MM.1S (cell line): ENCODE results near the gene MSI2.

Experiments
- DNase-seq: peaks from one replicate; pipeline ENCODE4 v3.0.0-alpha.2; 2015
- H2AFZ ChIP-seq: fragments of 300-600 bp; sonication (generic); 2 replicates; pipeline ENCODE4 v1.6.0; 2016; ENCODE audit warnings: antibody characterized with exemption, low read length
- H3F3A ChIP-seq: fragments of 300-600 bp; sonication (generic); 2 replicates; pipeline ENCODE4 v1.6.1; 2016; ENCODE audit warnings: mild to moderate bottlenecking, antibody characterized with exemption, low read length, moderate library complexity, mixed read lengths; ENCODE audit not compliant: insufficient read depth
- H3K27ac ChIP-seq: fragments of 300-600 bp; sonication (generic); 2 replicates; pipeline ENCODE4 v1.5.1; 2016; ENCODE audit warnings: mild to moderate bottlenecking, low read length
- H3K27me3 ChIP-seq: fragments of 300-600 bp; sonication (generic); replicated peaks from 2 replicates; pipeline ENCODE4 v1.6.0; 2016; ENCODE audit warnings: low read length; ENCODE audit not compliant: insufficient read depth
- H3K36me3 ChIP-seq: fragments of 300-600 bp; sonication (generic); replicated peaks from 2 replicates; pipeline ENCODE4 v1.6.1; 2016; ENCODE audit warnings: mild to moderate bottlenecking, low read length, mixed read lengths; ENCODE audit not compliant: insufficient read depth
- H3K4me1 ChIP-seq: fragments of 300-600 bp; sonication (generic); 2 replicates; pipeline ENCODE4 v1.6.1; 2016; ENCODE audit warnings: low read length, mixed read lengths
- H3K4me2 ChIP-seq: fragments of 300-600 bp; sonication (generic); 2 replicates; pipeline ENCODE4 v1.6.0; 2016; ENCODE audit warnings: low read depth, low read length
- H3K4me3 ChIP-seq: fragments of 300-600 bp; sonication (generic); 2 replicates; pipeline ENCODE4 v1.5.1; 2016; ENCODE audit warnings: low read length, mixed read lengths
- H3K79me2 ChIP-seq: fragments of 300-600 bp; sonication (generic); 2 replicates; pipeline ENCODE4 v1.6.1; 2016; ENCODE audit warnings: mixed run types, low read length, mixed read lengths
- H3K9ac ChIP-seq: fragments of 300-600 bp; sonication (generic); 2 replicates; pipeline ENCODE4 v1.6.1; 2016; ENCODE audit warnings: low read length, mixed read lengths
- H3K9me2 ChIP-seq: fragments of 300-600 bp; sonication (generic); replicated peaks from 2 replicates; pipeline ENCODE4 v1.6.1; 2016; ENCODE audit warnings: mild to moderate bottlenecking, low read length, mixed read lengths; ENCODE audit not compliant: insufficient read depth
- H3K9me3 ChIP-seq: fragments of 300-600 bp; sonication (generic); replicated peaks from 2 replicates; pipeline ENCODE4 v1.6.1; 2016; ENCODE audit warnings: mild to moderate bottlenecking, low read length, mixed read lengths; ENCODE audit not compliant: insufficient read depth
- H4K20me1 ChIP-seq: fragments of 300-600 bp; sonication (generic); 2 replicates; pipeline ENCODE4 v1.6.1; 2016; ENCODE audit warnings: mild to moderate bottlenecking, low read length, moderate library complexity, mixed read lengths; ENCODE audit not compliant: insufficient read depth
- EZH2 ChIP-seq: fragments of 300-600 bp; sonication (generic); optimal IDR thresholded peaks from 2 replicates; pipeline ENCODE3; 2017; ENCODE audit warnings: low read depth, mild to moderate bottlenecking, antibody characterized with exemption, low read length, mixed read lengths
- EZH2phosphoT487 ChIP-seq: fragments of 300-600 bp; sonication (generic); IDR thresholded peaks from 2 replicates; pipeline ENCODE4 v1.6.1; 2018; ENCODE audit warnings: antibody characterized with exemption, low read length
- TF ChIP-seq, protein P1 (sequence below): fragments of 300-600 bp; sonication (generic); IDR thresholded peaks from 2 replicates; pipeline ENCODE4 v1.5.1; 2016; ENCODE audit warnings: antibody characterized with exemption, low read length, mixed read lengths

MSI2 gene

DNA sequence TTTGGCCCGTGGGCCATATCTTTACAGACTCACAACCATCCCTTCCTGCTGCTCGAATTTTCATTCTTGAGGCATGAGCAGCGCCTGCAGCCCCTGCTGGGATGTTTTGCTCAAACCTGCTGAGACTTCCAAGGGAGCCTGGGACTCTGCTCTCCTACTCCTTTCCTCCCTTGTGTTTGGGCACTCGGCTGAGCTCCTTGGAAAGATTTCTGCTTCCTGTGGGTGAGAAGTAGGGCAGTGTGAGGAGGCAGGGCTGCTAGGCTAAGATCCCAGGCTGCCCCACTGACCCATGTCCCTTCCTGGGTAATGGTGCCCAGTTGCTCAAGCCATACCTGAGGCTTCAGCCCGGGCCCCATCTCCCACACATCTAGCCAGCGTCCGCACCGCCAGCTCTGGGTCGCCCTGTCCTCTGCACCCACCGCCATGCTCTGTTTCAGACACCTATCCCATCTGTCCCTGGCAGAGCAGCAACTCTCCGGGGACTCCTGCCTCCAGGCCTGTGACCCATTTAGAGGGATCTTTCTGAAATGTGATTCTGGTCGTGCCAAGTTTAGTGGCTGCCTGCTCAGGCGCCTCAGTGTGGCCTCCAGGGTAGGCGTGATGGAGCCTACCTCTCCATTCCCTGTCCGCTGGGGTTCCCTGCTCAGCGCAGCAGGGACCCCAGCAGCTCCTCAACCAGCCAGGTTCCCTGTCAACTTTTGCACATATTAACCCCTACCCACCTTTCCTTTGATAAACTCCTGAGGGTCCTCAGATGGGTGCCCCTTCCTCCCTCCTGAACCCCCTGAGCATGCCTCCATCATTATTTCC lies 298.7 kb downstream of the MSI2 start:
- Histone ChIP-seq H2AFZ (no peak overlapping the region), H3K4me2 (no peak overlapping the region), H3F3A (peaks cover 7% of the 10 kb centered on the region; the same call in 1 of the 2 replicates), H3K9me2 (no peaks in the 10 kb centered on the region), H4K20me1 (no peaks in the 10 kb centered on the region), H3K9me3 (no peaks in the 10 kb centered on the region), H3K4me1 (peaks cover 24% of the 10 kb centered on the region), H3K36me3 (no peaks in the 10 kb centered on the region), H3K27me3 (no peaks in the 10 kb centered on the region), H3K9ac (no peak overlapping the region), H3K79me2 (peaks cover 33% of the 10 kb centered on the region), H3K27ac (no peak overlapping the region), H3K4me3 (no peak overlapping the region)
- TF ChIP-seq, protein P1, sequence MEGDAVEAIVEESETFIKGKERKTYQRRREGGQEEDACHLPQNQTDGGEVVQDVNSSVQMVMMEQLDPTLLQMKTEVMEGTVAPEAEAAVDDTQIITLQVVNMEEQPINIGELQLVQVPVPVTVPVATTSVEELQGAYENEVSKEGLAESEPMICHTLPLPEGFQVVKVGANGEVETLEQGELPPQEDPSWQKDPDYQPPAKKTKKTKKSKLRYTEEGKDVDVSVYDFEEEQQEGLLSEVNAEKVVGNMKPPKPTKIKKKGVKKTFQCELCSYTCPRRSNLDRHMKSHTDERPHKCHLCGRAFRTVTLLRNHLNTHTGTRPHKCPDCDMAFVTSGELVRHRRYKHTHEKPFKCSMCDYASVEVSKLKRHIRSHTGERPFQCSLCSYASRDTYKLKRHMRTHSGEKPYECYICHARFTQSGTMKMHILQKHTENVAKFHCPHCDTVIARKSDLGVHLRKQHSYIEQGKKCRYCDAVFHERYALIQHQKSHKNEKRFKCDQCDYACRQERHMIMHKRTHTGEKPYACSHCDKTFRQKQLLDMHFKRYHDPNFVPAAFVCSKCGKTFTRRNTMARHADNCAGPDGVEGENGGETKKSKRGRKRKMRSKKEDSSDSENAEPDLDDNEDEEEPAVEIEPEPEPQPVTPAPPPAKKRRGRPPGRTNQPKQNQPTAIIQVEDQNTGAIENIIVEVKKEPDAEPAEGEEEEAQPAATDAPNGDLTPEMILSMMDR: no peak
- no peak for TF ChIP-seq EZH2
- TF ChIP-seq EZH2phosphoT487: no peak
- DNase-seq: no peak

DNA sequence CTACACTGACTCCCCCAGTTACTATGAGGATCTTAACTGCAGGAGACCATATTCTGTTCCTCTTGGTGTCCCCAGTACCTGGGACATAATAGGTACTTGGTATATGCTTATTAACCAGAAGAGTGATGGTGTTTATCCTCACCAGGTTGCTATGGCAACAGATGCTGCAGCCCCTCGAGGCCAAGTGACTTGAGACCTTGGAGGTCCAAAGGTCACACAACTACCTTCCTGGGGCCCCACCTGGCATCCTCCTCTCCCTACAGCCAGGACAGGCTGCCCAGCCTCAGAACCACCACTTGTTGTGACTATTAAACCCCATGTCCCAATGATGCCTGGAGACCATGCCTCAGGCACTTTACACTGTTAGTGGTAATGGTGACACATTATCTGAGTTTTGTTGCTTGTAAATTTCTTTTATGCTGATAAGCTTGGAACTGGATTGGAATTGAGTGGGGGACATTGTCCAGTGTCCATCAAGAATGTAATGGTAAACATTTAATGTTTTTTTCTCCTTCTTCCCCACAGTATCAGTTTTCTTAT lies 299.4 kb downstream of the MSI2 start:
- peaks cover 4% of the 10 kb centered on the region; the same call in 1 of the 2 replicates for H3F3A ChIP-seq
- TF ChIP-seq, protein P1: no peak
- no peak for TF ChIP-seq EZH2
- no peak for TF ChIP-seq EZH2phosphoT487
- no peaks in the 10 kb centered on the region for H3K27me3 ChIP-seq
- no peak overlapping the region for H2AFZ ChIP-seq
- H3K79me2 ChIP-seq: peaks cover 26% of the 10 kb centered on the region
- no peak overlapping the region for H3K4me3 ChIP-seq
- no peaks in the 10 kb centered on the region for H3K36me3 ChIP-seq
- no peak overlapping the region for H3K27ac ChIP-seq
- no peak overlapping the region for H3K9ac ChIP-seq
- peaks cover 17% of the 10 kb centered on the region for H3K4me1 ChIP-seq
- no peaks in the 10 kb centered on the region for H4K20me1 ChIP-seq
- H3K9me2 ChIP-seq: no peaks in the 10 kb centered on the region
- H3K9me3 ChIP-seq: no peaks in the 10 kb centered on the region
- H3K4me2 ChIP-seq: no peak overlapping the region
- DNase-seq: no peak

DNA sequence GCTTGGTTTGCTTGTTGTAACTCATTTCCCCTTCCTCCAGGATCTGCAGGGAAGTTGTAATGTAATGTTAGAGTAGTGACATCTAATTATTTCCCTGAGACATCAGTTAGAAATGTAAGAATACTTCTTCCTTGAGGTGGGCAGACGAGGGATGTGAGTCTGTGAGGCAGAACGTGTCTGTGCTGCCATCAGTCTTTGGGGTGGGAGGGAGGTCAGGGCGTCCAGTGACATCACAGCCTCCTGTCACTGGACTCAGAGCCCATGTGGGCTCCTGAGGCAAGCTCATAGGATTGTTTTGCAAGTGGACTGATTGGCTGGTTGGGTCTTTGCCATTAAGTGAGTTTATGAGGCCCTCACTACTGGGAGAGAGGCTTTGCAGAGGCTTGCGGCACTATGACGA lies 300.0 kb downstream of the MSI2 start:
- TF ChIP-seq EZH2 (no peak), EZH2phosphoT487 (no peak)
- TF ChIP-seq, protein P1: no peak
- H3K36me3 ChIP-seq: no peaks in the 10 kb centered on the region
- peaks cover 12% of the 10 kb centered on the region for H3K4me1 ChIP-seq
- no peaks in the 10 kb centered on the region for H3K9me3 ChIP-seq
- H4K20me1 ChIP-seq: no peaks in the 10 kb centered on the region
- H3K4me2 ChIP-seq: no peak overlapping the region
- H2AFZ ChIP-seq: no peak overlapping the region
- no peak overlapping the region for H3K9ac ChIP-seq
- no peak for DNase-seq
- H3K27ac ChIP-seq: no peak overlapping the region
- H3K4me3 ChIP-seq: no peak overlapping the region
- no peaks in the 10 kb centered on the region for H3F3A ChIP-seq
- H3K79me2 ChIP-seq: peaks cover 26% of the 10 kb centered on the region
- no peaks in the 10 kb centered on the region for H3K27me3 ChIP-seq
- H3K9me2 ChIP-seq: no peaks in the 10 kb centered on the region
